DND-41 (cell line): ENCODE data around the gene CCDC43.

ENCODE experiments used
- CTCF ChIP-seq: IDR thresholded peaks from 2 replicates; pipeline ENCODE4 v1.5.1; 2012; ENCODE audit warnings: borderline replicate concordance, low read length, moderate library complexity, mild to moderate bottlenecking; ENCODE audit not compliant: poor library complexity, severe bottlenecking; ENCODE audit errors: extremely low read depth
- EZH2 ChIP-seq: IDR thresholded peaks from 3 replicates; pipeline ENCODE4 v1.6.1; 2012; ENCODE audit warnings: borderline replicate concordance, low read depth, mild to moderate bottlenecking, moderate library complexity, low read length, inconsistent platforms; ENCODE audit not compliant: severe bottlenecking

- TF ChIP-seq CTCF (no peak), EZH2 (no peak)
These were observed 1.4 kb downstream of the CCDC43 start for GRCh38 chr17:44688200-44688599.
